Endothelial cell (in vitro differentiated cells): ENCODE results near the gene PTGIR. TPM values are rescaled to one million over a fixed set of nuclear protein-coding genes. Genes with fewer than 3 reads are reported as not detected.

Experiments used
- DNase-seq: peaks from one replicate; pipeline ENCODE4 v3.0.0; 2021; ENCODE audit warnings: low spot score
- H3K27ac Mint-ChIP-seq: one replicate; pipeline ENCODE4 v1.8.0; 2021; ENCODE audit warnings: mixed read lengths, inconsistent platforms; ENCODE audit not compliant: unreplicated experiment
- H3K27me3 Mint-ChIP-seq: one replicate; pipeline ENCODE4 v1.8.0; 2021; ENCODE audit warnings: mild to moderate bottlenecking, moderate library complexity, mixed read lengths, inconsistent platforms; ENCODE audit not compliant: unreplicated experiment
- H3K36me3 Mint-ChIP-seq: one replicate; pipeline ENCODE4 v1.8.0; 2021; ENCODE audit warnings: mild to moderate bottlenecking, low read depth, mixed read lengths, inconsistent platforms; ENCODE audit not compliant: unreplicated experiment
- H3K4me1 Mint-ChIP-seq: one replicate; pipeline ENCODE4 v1.8.0; 2021; ENCODE audit warnings: mild to moderate bottlenecking, mixed read lengths, inconsistent platforms; ENCODE audit not compliant: unreplicated experiment
- H3K4me3 Mint-ChIP-seq: one replicate; pipeline ENCODE4 v1.8.0; 2021; ENCODE audit warnings: mild to moderate bottlenecking, mixed read lengths, inconsistent platforms; ENCODE audit not compliant: unreplicated experiment
- H3K9me3 Mint-ChIP-seq: one replicate; pipeline ENCODE4 v1.8.0; 2021; ENCODE audit warnings: mixed read lengths, inconsistent platforms; ENCODE audit not compliant: unreplicated experiment
- total RNA-seq: library from RNA; stranded (reverse); fragmentation: NEBNext Ultra II Directional; extraction: Animal tissue kit (Norgen Biotek cat#: 25700); gene quantifications from one replicate; pipeline ENCODE4 v1.2.1, GENCODE V29; 2021; ENCODE audit not compliant: unreplicated experiment
- TF ChIP-seq, protein P1 (sequence below): fragments of 200-600 bp; sonication (generic); IDR thresholded peaks from one replicate; pipeline ENCODE4 v1.5.0; 2021; ENCODE audit warnings: antibody characterized with exemption; ENCODE audit not compliant: unreplicated experiment

Gene PTGIR
- total RNA-seq, 1 donor from 2014 or later = not detected

DNA sequence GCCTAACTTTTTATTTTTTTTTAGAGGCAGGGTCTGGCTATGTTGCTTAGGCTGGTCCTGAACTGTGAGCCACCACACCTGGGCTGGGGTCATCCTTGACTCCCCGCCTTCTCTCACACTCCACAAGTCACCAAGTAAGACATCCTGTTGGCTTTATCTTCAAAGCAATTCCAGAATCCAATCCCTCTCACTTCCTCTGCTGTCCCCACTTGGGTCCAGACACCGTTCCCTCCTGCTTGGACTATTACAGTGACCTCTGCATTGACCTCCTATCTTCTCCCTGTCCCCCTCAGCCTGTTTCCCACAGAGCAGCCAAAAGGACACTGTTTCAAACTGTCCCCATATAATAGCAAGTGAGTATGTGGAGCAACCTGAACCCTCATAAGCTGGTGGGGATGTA lies 15.8 kb upstream of the PTGIR start:
- Mint-ChIP-seq H3K27ac (no peak overlapping the region), H3K36me3 (no peaks in the 10 kb centered on the region), H3K9me3 (no peaks in the 10 kb centered on the region), H3K27me3 (peaks cover 4% of the 10 kb centered on the region), H3K4me3 (no peak overlapping the region), H3K4me1 (peaks cover 6% of the 10 kb centered on the region)
- DNase-seq = no peak
- TF ChIP-seq, protein P1, sequence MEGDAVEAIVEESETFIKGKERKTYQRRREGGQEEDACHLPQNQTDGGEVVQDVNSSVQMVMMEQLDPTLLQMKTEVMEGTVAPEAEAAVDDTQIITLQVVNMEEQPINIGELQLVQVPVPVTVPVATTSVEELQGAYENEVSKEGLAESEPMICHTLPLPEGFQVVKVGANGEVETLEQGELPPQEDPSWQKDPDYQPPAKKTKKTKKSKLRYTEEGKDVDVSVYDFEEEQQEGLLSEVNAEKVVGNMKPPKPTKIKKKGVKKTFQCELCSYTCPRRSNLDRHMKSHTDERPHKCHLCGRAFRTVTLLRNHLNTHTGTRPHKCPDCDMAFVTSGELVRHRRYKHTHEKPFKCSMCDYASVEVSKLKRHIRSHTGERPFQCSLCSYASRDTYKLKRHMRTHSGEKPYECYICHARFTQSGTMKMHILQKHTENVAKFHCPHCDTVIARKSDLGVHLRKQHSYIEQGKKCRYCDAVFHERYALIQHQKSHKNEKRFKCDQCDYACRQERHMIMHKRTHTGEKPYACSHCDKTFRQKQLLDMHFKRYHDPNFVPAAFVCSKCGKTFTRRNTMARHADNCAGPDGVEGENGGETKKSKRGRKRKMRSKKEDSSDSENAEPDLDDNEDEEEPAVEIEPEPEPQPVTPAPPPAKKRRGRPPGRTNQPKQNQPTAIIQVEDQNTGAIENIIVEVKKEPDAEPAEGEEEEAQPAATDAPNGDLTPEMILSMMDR = no peak

DNA sequence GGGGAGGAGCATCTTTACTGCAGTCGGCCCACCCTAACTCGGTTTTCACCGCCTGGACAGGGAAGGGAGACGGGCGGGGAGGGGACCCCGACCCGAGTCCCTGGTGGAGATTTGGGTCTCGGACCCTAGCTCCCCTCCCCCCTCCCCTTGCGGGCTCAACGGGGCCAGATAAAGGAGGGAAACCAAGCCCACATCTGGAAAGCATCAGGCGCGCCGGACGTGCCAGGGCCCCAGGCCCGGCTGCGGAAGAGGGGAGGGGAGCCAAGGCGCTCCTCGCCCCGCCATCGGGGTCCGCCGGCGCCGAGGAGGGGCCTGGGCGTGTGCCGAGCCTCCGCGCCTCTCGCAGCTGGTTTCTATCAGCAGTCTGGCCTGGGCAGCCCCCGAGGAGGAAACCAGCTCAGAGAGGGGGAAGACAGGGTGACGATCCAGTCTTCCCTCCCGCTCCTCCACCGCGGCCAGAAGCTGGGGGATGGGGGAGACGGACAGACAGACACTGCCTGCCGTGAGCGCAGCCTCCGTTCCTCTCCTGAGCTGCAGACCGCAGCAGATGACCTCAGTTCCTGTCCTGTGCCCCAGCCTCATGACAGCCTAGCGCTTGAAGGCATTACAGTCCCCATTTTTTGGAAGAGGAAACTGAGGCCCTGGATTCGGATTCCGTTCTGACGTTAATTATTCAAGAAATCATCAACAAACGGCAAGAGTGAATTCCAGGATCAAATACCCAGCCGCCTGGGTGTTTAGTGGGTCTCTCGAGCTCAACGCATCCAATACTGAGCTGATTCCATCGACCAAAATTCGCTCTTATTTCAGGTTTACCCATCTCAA lies 14.7 kb upstream of the PTGIR start:
- peak; percentile 31 for DNase-seq
- Mint-ChIP-seq H3K9me3 (no peaks in the 10 kb centered on the region), H3K4me1 (peaks cover 4% of the 10 kb centered on the region), H3K27me3 (peaks cover 7% of the 10 kb centered on the region), H3K4me3 (no peak overlapping the region), H3K36me3 (no peaks in the 10 kb centered on the region), H3K27ac (no peak overlapping the region)
- TF ChIP-seq, protein P1 = no peak

DNA sequence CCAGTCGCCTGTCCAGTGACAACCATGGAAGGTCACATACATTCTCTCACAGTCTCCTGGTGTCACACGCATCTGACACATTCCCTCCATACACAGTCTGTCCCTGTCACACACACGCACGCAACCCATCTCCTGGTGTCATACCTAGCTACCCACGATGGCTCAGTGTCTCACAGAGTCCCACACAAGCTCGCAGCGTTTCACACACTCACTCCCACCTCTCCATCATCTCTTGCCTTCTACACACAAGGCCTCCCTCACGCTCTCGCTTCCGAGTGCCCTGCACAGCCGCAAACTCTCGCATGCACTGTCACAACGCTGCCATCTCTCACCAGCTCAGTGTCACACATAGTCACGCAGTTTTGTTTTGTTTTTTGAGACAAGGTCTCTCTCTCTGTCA lies 12.3 kb upstream of the PTGIR start:
- Mint-ChIP-seq H3K9me3 (no peaks in the 10 kb centered on the region), H3K27ac (no peak overlapping the region), H3K36me3 (peaks cover 4% of the 10 kb centered on the region), H3K4me1 (peaks cover 9% of the 10 kb centered on the region), H3K27me3 (peaks cover 11% of the 10 kb centered on the region), H3K4me3 (no peak overlapping the region)
- TF ChIP-seq, protein P1 = no peak
- no peak for DNase-seq

DNA sequence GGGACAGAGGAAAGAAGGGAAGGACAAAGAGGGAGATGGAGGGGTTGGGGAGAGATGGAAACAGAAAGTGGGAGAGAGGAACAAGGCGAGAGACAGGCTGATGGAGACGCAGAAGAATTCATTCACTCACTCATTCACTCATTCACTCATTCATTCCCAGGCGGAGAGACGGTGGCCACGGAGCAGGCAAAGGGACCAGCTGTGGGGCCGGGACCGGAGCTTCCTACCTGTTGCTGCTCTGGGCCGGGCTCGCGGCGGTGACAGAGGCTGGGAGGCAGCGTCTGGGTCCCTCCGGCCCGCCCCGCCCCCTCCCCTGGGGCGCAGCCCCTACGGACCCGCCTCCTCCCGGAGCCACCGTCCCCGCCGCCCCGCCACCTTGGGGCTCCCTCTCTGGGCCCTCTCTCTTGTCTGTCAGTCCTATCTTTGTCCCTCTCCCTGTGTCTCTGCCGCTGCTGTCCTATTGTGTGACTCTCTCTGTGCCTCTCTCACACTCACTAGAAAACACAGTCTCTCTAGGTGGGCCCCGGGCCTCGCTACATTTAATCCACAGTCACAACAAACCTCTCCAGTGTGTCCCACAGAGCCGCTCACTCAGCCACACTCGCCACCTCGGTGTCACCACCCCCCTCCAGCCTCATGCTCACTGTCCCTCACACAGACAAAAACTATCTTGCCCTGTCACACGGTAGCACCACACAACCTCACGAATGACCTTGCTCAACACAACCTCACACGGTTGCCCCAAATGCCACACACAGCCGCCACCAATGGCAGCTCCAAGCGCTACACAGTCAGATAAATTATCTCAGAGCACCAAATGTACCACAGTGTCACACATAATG lies 11.3 kb upstream of the PTGIR start, which contains the start of gene GNG8:
GNG8 (minus strand) TSS at position 283 of the 842 bp plus-strand sequence. CDS start 1,520 bp downstream, outside the sequence.
- Mint-ChIP-seq H3K36me3 (peaks cover 4% of the 10 kb centered on the region), H3K27ac (no peak within 1 kb of the TSS), H3K4me1 (peaks cover 9% of the 10 kb centered on the region), H3K27me3 (peaks cover 11% of the 10 kb centered on the region), H3K9me3 (no peaks in the 10 kb centered on the region), H3K4me3 (no peak within 1 kb of the TSS)
- DNase-seq = no peak
- TF ChIP-seq, protein P1 = no peak
